ENCODE measurements around the gene NDST3.

DNA sequence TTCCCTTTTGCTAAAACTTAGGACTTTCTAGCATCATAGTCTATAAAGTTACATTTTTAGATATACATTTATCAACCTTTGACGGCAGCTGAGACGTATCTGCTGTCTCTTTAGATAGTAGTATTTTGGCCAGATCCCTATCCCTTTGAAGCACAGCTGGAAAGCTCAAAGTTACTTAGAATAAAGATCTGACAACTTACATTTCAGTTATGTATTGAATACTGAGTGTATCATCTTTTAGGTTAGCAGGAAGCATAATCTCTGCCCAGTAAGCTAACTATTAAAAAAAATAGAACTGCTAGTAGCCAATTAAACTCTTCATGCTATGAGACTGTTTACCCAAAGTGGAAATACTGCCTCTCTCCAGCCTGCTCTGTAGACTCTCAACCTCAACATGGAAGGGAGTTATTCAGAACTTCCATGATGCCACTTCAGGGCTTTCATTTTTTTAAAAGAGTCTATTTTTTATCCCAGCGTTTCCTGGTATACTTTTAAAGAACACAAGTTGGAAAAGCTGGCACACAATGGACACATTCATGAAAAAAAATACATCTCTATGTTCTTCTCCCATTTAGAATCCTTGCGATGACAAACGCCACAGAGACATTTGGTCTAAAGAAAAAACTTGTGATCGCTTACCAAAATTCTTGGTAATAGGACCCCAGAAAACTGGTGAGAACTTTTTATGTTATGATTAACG is 192.2 kb downstream of the NDST3 start:
- TF ChIP-seq, protein P1, sequence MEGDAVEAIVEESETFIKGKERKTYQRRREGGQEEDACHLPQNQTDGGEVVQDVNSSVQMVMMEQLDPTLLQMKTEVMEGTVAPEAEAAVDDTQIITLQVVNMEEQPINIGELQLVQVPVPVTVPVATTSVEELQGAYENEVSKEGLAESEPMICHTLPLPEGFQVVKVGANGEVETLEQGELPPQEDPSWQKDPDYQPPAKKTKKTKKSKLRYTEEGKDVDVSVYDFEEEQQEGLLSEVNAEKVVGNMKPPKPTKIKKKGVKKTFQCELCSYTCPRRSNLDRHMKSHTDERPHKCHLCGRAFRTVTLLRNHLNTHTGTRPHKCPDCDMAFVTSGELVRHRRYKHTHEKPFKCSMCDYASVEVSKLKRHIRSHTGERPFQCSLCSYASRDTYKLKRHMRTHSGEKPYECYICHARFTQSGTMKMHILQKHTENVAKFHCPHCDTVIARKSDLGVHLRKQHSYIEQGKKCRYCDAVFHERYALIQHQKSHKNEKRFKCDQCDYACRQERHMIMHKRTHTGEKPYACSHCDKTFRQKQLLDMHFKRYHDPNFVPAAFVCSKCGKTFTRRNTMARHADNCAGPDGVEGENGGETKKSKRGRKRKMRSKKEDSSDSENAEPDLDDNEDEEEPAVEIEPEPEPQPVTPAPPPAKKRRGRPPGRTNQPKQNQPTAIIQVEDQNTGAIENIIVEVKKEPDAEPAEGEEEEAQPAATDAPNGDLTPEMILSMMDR (IDR thresholded peaks at IDR 0.05): no peak
- TF ChIP-seq POLR2A (IDR thresholded peaks at IDR 0.05): no peak
